ENCODE data around the gene DDTL. TPM values are rescaled to one million over a fixed set of nuclear protein-coding genes. Genes with fewer than 3 reads are reported as not detected.
"Not testable (repeated sequence)": the region's sequence is repeated elsewhere in the genome, so short reads cannot be mapped to it uniquely, and the experiment has no call there.

DDTL gene
- 1.6 and 2.0 TPM in 2 replicates for polyA plus RNA-seq (2012; rRNA removed)
- polyA plus RNA-seq (2012; cell fraction: cytosol; rRNA removed) = 1.2 and 1.6 TPM in 2 replicates
- 3.4 and 4.5 TPM in 2 replicates for polyA plus RNA-seq (2012; cell fraction: nucleus; rRNA removed)

DNA sequence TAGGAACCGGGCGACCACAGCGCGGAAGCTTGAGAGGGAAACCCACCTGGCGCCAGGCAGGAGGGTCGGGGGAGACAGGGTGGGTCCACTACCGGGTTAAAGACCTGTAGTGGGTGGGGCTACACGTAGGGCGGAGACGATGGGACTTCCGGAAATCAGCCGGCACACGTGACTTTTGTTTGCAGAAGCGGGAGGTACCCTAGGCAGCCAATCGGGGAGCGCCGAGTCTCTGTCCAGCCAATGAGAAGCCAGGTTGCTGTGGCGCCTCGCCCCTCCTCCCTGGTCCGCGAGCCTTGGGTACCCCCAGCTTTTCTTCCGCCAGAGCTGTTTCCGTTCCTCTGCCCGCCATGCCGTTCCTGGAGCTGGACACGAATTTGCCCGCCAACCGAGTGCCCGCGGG is at the start of gene DDTL:
Gene DDTL (plus strand): TSS at position 321 of the 400 bp plus-strand sequence. CDS start 27 bp downstream, at position 348.
- POLR2A ChIA-PET; H3K4me2 ChIP-seq; H3K27ac ChIP-seq (ENCODE audit: low read depth in 2 of 2, low read length in 1 of 2); H3K27me3 ChIP-seq (ENCODE audit: insufficient read depth); H3K9me3 ChIP-seq; H3K9me2 ChIP-seq; CTCF ChIA-PET; H4K20me1 ChIP-seq (ENCODE audit: insufficient read depth); H3K4me3 ChIP-seq (ENCODE audit: low read depth in 2 of 2, low read length in 1 of 2); H2AFZ ChIP-seq (ENCODE audit: low read depth); H3K4me1 ChIP-seq (ENCODE audit: control insufficient read depth in 1 of 2, insufficient read depth in 2 of 2, low read depth in 1 of 2, low read length in 1 of 2); H3F3A ChIP-seq (replicated peaks; ENCODE audit: insufficient read depth); DNase-seq; H3K9ac ChIP-seq: not testable (repeated sequence)
- peaks cover 16 to 20% of the 10 kb centered on the region in 2 experiments for H3K36me3 ChIP-seq (replicated peaks in 1 of 2; ENCODE audit: control insufficient read depth in 1 of 2, insufficient read depth in 2 of 2, low read length in 1 of 2)
- H3K79me2 ChIP-seq (ENCODE audit: insufficient read depth) = peaks cover 23% of the 10 kb centered on the region; the same call in 1 of the 2 replicates
- no CpG with 5 or more reads among the region's 30 CpGs for WGBS (ENCODE audit: low lambda C conversion rate)

DNA sequence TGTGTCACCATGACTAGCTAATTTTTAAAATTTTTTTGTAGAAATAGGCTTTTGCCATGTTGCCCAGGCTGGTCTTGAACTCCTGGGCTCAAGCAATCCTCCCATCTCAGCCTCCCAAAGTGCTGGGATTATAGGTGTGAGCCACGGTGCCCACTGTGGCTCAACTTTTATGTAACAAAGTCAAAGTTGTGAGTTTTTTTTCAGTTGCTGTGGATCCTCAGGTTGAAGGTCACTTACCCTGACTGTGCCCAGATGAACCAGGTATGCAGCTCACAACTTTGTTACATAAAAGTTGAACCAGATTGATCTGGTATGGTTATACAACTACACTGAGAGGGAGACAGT is 46.4 kb upstream of the DDTL start:
- WGBS (ENCODE audit: low lambda C conversion rate) = 73% methylated on average over 1 of the region's 1 CpG
- H3K4me2 ChIP-seq; H3K9me3 ChIP-seq; POLR2A ChIA-PET; H3K27me3 ChIP-seq (ENCODE audit: insufficient read depth); H3K27ac ChIP-seq (ENCODE audit: low read depth in 2 of 2, low read length in 1 of 2); H4K20me1 ChIP-seq (ENCODE audit: insufficient read depth); H3K4me3 ChIP-seq (ENCODE audit: low read depth in 2 of 2, low read length in 1 of 2); DNase-seq; H2AFZ ChIP-seq (ENCODE audit: low read depth); H3K79me2 ChIP-seq (ENCODE audit: insufficient read depth); H3K9ac ChIP-seq; H3F3A ChIP-seq (replicated peaks; ENCODE audit: insufficient read depth); H3K4me1 ChIP-seq (ENCODE audit: control insufficient read depth in 1 of 2, insufficient read depth in 2 of 2, low read depth in 1 of 2, low read length in 1 of 2); H3K9me2 ChIP-seq: not testable (repeated sequence)
- CTCF ChIA-PET = interaction anchor here (1.1 kb wide), 1 partner anchor 19 kb away, joined by 3 read pairs; no protein-coding TSS in a partner anchor
- peaks cover 0 to 27% of the 10 kb centered on the region in 2 experiments for H3K36me3 ChIP-seq (replicated peaks in 1 of 2; ENCODE audit: control insufficient read depth in 1 of 2, insufficient read depth in 2 of 2, low read length in 1 of 2)

DNA sequence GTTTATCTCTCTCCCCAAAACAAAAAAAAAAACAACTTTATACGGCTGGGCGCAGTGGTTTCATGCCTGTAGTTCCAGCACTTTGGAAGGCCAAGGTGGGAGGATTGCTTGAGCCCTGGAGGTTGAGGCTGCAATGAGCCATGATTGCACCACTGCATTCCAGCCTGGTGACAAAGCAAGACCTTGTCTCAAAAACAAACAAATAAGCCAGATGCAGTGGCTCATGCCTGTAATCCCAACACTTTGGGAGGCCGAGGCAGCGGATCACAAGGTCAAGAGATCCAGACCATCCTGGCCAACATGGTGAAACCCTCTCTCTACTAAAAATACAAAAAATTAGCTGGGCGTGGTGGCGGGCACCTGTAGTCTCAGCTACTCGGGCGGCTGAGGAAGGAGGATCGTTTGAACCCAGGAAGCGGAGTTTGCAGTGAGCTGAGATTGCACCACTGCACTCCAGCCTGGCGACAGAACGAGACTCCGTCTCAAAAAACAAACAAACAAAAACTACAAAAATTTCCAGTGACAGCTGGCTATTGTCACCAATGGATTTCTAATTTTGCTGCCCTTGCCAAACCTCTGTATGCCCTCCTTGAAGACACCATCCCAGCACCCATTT is 45.0 kb upstream of the DDTL start:
- POLR2A ChIA-PET; H3K9ac ChIP-seq; H3K9me2 ChIP-seq; H3F3A ChIP-seq (replicated peaks; ENCODE audit: insufficient read depth); H3K4me2 ChIP-seq; H3K4me3 ChIP-seq (ENCODE audit: low read depth in 2 of 2, low read length in 1 of 2); H3K79me2 ChIP-seq (ENCODE audit: insufficient read depth); DNase-seq; H4K20me1 ChIP-seq (ENCODE audit: insufficient read depth); H3K27me3 ChIP-seq (ENCODE audit: insufficient read depth); H2AFZ ChIP-seq (ENCODE audit: low read depth); H3K9me3 ChIP-seq; H3K27ac ChIP-seq (ENCODE audit: low read depth in 2 of 2, low read length in 1 of 2); H3K4me1 ChIP-seq (ENCODE audit: control insufficient read depth in 1 of 2, insufficient read depth in 2 of 2, low read depth in 1 of 2, low read length in 1 of 2): not testable (repeated sequence)
- 92% methylated on average over 13 of the region's 13 CpGs for WGBS (ENCODE audit: low lambda C conversion rate)
- H3K36me3 ChIP-seq (replicated peaks in 1 of 2; ENCODE audit: control insufficient read depth in 1 of 2, insufficient read depth in 2 of 2, low read length in 1 of 2) = peaks cover 3 to 30% of the 10 kb centered on the region in 2 experiments
- CTCF ChIA-PET = interaction anchor here (0.8 to 1.1 kb wide), 2 partner anchors 17 to 27 kb away, joined by 3 to 4 read pairs; partner anchors contain the start of gene MIF

DNA sequence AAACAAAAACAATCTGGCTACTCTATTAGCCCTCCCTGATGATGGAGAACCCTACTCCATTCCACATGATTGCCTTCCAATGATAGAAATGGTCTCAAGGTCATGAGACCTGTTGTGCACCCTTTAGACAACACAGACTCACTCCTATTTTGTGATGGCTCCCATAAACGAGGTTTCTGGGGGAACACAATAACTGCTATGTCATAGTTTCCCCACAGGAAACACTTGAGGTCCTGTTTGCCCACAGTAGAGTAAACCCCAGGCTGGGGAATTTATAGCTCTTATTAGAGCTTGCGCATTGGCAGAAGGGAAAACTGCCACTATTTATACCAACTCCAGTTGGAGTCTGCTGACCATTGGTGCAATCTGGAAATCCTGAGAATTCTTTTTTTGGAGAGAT is 43.8 kb upstream of the DDTL start:
- WGBS (ENCODE audit: low lambda C conversion rate) = 68% methylated on average over 2 of the region's 2 CpGs
- H3K36me3 ChIP-seq (replicated peaks in 1 of 2; ENCODE audit: control insufficient read depth in 1 of 2, insufficient read depth in 2 of 2, low read length in 1 of 2) = peaks cover 3 to 30% of the 10 kb centered on the region in 2 experiments
- no peak overlapping the region for H3K4me2 ChIP-seq
- H3F3A ChIP-seq (replicated peaks; ENCODE audit: insufficient read depth) = no peaks in the 10 kb centered on the region
- no peak overlapping the region for H3K9ac ChIP-seq
- no peaks in the 10 kb centered on the region for H3K9me2 ChIP-seq
- CTCF ChIA-PET = no interaction called here
- DNase-seq = no peak
- H4K20me1 ChIP-seq (ENCODE audit: insufficient read depth) = no peaks in the 10 kb centered on the region
- H3K4me1 ChIP-seq (ENCODE audit: control insufficient read depth in 1 of 2, insufficient read depth in 2 of 2, low read depth in 1 of 2, low read length in 1 of 2) = no peaks in the 10 kb centered on the region
- TF ChIP-seq TAF1 (IDR thresholded peaks at IDR 0.05; ENCODE audit: borderline replicate concordance, low read depth, low read length) (no peak), POLR2AphosphoS5 (IDR thresholded peaks at IDR 0.05; ENCODE audit: low read depth, low read length) (no peak), NRF1 (IDR thresholded peaks at IDR 0.05; ENCODE audit: low read depth, low read length) (no peak), RFX5 (IDR thresholded peaks at IDR 0.05; ENCODE audit: low read length) (no peak), EZH2phosphoT487 (IDR thresholded peaks at IDR 0.05; ENCODE audit: borderline replicate concordance, low read depth) (no peak), CHD2 (IDR thresholded peaks at IDR 0.05; ENCODE audit: low read length, partially characterized antibody) (no peak)
- TF ChIP-seq, protein P1, sequence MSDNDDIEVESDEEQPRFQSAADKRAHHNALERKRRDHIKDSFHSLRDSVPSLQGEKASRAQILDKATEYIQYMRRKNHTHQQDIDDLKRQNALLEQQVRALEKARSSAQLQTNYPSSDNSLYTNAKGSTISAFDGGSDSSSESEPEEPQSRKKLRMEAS (IDR thresholded peaks at IDR 0.05; ENCODE audit: low read depth) = no peak
- TF ChIP-seq, protein P2, sequence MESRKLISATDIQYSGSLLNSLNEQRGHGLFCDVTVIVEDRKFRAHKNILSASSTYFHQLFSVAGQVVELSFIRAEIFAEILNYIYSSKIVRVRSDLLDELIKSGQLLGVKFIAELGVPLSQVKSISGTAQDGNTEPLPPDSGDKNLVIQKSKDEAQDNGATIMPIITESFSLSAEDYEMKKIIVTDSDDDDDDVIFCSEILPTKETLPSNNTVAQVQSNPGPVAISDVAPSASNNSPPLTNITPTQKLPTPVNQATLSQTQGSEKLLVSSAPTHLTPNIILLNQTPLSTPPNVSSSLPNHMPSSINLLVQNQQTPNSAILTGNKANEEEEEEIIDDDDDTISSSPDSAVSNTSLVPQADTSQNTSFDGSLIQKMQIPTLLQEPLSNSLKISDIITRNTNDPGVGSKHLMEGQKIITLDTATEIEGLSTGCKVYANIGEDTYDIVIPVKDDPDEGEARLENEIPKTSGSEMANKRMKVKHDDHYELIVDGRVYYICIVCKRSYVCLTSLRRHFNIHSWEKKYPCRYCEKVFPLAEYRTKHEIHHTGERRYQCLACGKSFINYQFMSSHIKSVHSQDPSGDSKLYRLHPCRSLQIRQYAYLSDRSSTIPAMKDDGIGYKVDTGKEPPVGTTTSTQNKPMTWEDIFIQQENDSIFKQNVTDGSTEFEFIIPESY (IDR thresholded peaks at IDR 0.05; ENCODE audit: borderline replicate concordance, low read depth) = no peak
- no peaks in the 10 kb centered on the region; the same call in 1 of the 2 replicates for H3K9me3 ChIP-seq
- H3K4me3 ChIP-seq (ENCODE audit: low read depth in 2 of 2, low read length in 1 of 2) = no peak overlapping the region
- no peaks in the 10 kb centered on the region for H3K79me2 ChIP-seq (ENCODE audit: insufficient read depth)
- no peaks in the 10 kb centered on the region for H3K27me3 ChIP-seq (ENCODE audit: insufficient read depth)
- POLR2A ChIA-PET = no interaction called here
- H2AFZ ChIP-seq (ENCODE audit: low read depth) = no peak overlapping the region
- H3K27ac ChIP-seq (ENCODE audit: low read depth in 2 of 2, low read length in 1 of 2) = no peak overlapping the region

Measured in SK-N-SH (cell line).